Measurements from ENCODE around the gene ANKS1B. TPM values are rescaled to one million over a fixed set of nuclear protein-coding genes. Genes with fewer than 3 reads are reported as not detected.

ANKS1B gene
- total RNA-seq, 1 experiment from 2014 or later = 0.54 TPM

DNA sequence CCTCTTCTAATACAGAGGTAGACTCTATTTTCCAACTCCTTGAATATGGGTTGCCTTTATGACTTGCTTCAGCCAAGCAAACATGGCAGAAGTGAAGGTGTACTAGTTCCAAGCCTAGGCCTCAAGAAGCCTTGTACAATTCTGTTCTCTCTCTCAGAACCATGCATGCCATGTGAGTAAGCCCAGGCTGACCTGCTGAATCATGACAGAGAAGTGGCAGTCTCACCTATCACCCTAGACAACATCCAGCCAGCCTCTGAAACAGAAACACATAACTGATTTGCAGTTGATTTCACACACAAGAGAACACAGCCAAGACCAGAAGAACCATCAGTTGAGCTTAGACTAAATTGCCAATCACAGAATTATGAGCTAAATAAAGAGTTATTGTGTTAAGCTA is 180.0 kb downstream of the ANKS1B start:
- ChIA-PET POLR2A (no interaction called here), RAD21 (ENCODE audit: low non-redundant PET in 1 of 2, low total read pairs in 2 of 2, uncharacterized antibody in 2 of 2, unreplicated experiment in 2 of 2) (no interaction called here), CTCF (no interaction called here)

More for the DNA sequence above, 180.0 kb downstream of the ANKS1B start:
- no peaks in the 10 kb centered on the region for H3K9me2 ChIP-seq (ENCODE audit: insufficient read depth)
- H2AFZ ChIP-seq (ENCODE audit: low read depth, low read length, poor library complexity, severe bottlenecking) = no peak overlapping the region
- no peaks in the 10 kb centered on the region for H4K20me1 ChIP-seq (ENCODE audit: insufficient read depth)
- intact Hi-C loops (cut with micrococcal nuclease) = no loop called here
- BruUV-seq (replicated peaks) = no TSS peak
- no peak overlapping the region for H3K4me3 ChIP-seq (replicated peaks in 1 of 2; ENCODE audit: low read depth in 1 of 2, low read length in 2 of 2)
- H3K36me3 ChIP-seq (ENCODE audit: control insufficient read depth in 1 of 2, insufficient read depth in 2 of 2, low read length in 2 of 2) = no peaks in the 10 kb centered on the region
- no peak for TF ChIP-seq RAD21 (IDR thresholded peaks at IDR 0.05; ENCODE audit: low read depth)
- TF ChIP-seq, protein P1, sequence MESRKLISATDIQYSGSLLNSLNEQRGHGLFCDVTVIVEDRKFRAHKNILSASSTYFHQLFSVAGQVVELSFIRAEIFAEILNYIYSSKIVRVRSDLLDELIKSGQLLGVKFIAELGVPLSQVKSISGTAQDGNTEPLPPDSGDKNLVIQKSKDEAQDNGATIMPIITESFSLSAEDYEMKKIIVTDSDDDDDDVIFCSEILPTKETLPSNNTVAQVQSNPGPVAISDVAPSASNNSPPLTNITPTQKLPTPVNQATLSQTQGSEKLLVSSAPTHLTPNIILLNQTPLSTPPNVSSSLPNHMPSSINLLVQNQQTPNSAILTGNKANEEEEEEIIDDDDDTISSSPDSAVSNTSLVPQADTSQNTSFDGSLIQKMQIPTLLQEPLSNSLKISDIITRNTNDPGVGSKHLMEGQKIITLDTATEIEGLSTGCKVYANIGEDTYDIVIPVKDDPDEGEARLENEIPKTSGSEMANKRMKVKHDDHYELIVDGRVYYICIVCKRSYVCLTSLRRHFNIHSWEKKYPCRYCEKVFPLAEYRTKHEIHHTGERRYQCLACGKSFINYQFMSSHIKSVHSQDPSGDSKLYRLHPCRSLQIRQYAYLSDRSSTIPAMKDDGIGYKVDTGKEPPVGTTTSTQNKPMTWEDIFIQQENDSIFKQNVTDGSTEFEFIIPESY (IDR thresholded peaks at IDR 0.05; ENCODE audit: extremely low read depth, insufficient replicate concordance, low read length) = no peak
- TF ChIP-seq EZH2 (IDR thresholded peaks at IDR 0.05) = no peak
- no peak for TF ChIP-seq TCF7L2 (IDR thresholded peaks at IDR 0.05; ENCODE audit: borderline replicate concordance, extremely low read depth, insufficient read depth, insufficient read length)
- no peak for TF ChIP-seq JUND (IDR thresholded peaks at IDR 0.05)
- no peak for TF ChIP-seq CTCF (IDR thresholded peaks at IDR 0.05 in 2 of 3, conservative IDR thresholded peaks at IDR 0.05 in 1 of 3; ENCODE audit: borderline replicate concordance in 1 of 3, insufficient read depth in 1 of 3, low read depth in 2 of 3, low read length in 2 of 3)
- no peak for TF ChIP-seq SP1 (IDR thresholded peaks at IDR 0.05; ENCODE audit: low read depth)
- no peak for TF ChIP-seq CEBPB (IDR thresholded peaks at IDR 0.05; ENCODE audit: low read depth)
- no peak for TF ChIP-seq REST (IDR thresholded peaks at IDR 0.05; ENCODE audit: low read depth)
- TF ChIP-seq ELF1 (IDR thresholded peaks at IDR 0.05; ENCODE audit: borderline replicate concordance, low read depth) = no peak
- TF ChIP-seq, protein P2, sequence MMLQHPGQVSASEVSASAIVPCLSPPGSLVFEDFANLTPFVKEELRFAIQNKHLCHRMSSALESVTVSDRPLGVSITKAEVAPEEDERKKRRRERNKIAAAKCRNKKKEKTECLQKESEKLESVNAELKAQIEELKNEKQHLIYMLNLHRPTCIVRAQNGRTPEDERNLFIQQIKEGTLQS (IDR thresholded peaks at IDR 0.05) = no peak
- no peaks in the 10 kb centered on the region for H3K9me3 ChIP-seq (ENCODE audit: control insufficient read depth in 1 of 2, insufficient read depth in 1 of 2, low read depth in 1 of 2, low read length in 2 of 2)
- peaks cover 41% of the 10 kb centered on the region for H3K27me3 ChIP-seq (ENCODE audit: insufficient read depth, low read length)
- no peak overlapping the region for H3K9ac ChIP-seq (ENCODE audit: low read length)
- DNase-seq (ENCODE audit: low read depth, low spot score) (no peak), ATAC-seq (no peak)
- H3K4me2 ChIP-seq (ENCODE audit: low read length) = no peak overlapping the region
- no peaks in the 10 kb centered on the region for H3K79me2 ChIP-seq (ENCODE audit: insufficient read depth, low read length)
- H3K4me1 ChIP-seq (ENCODE audit: control insufficient read depth in 1 of 2, insufficient read depth in 2 of 2, low read length in 2 of 2) = no peaks in the 10 kb centered on the region
- no peak overlapping the region for H3K27ac ChIP-seq (ENCODE audit: low read depth, low read length)

Measured in HCT116 (cell line).